ENCODE results near the gene RNASE2. TPM values are rescaled to one million over a fixed set of nuclear protein-coding genes. Genes with fewer than 3 reads are reported as not detected.

RNASE2 gene
- total RNA-seq, 6 experiments from 2014 or later = 0.29 to 1.7 (median 0.81) TPM; not detected in 1

DNA sequence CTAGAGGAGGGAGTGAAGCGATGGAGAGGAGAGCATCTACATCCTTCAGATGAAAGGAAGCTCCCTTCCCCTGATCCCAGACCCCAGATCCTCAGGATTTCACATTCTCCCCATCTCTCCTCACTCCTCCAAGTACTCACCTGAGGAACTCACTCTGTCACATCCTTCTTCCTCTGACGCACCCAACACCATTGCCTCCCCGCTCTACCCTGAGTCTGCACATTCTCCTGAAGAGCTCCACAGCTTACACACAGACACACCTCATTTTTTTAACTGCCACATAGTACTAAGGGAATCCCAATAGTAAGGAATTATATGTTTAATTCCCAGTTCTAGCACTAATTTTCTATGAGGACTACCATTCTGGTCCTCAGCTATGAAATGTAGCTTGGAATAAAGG is 18.2 kb downstream of the RNASE2 start:
- peaks cover 0 to 12% (median 2%) of the 10 kb centered on the region in 4 donors for H3K4me1 ChIP-seq
- intact Hi-C loops (cut with DNase I) = no loop called here
- no peaks in the 10 kb centered on the region for H3K36me3 ChIP-seq
- H3K27me3 ChIP-seq = no peaks in the 10 kb centered on the region
- WGBS (ENCODE audit: insufficient coverage, low coverage, low lambda C conversion rate, missing lambda C conversion rate) = 84% methylated on average over 3 of the region's 3 CpGs
- no peak for TF ChIP-seq POLR2A (IDR thresholded peaks at IDR 0.05)
- TF ChIP-seq, protein P1, sequence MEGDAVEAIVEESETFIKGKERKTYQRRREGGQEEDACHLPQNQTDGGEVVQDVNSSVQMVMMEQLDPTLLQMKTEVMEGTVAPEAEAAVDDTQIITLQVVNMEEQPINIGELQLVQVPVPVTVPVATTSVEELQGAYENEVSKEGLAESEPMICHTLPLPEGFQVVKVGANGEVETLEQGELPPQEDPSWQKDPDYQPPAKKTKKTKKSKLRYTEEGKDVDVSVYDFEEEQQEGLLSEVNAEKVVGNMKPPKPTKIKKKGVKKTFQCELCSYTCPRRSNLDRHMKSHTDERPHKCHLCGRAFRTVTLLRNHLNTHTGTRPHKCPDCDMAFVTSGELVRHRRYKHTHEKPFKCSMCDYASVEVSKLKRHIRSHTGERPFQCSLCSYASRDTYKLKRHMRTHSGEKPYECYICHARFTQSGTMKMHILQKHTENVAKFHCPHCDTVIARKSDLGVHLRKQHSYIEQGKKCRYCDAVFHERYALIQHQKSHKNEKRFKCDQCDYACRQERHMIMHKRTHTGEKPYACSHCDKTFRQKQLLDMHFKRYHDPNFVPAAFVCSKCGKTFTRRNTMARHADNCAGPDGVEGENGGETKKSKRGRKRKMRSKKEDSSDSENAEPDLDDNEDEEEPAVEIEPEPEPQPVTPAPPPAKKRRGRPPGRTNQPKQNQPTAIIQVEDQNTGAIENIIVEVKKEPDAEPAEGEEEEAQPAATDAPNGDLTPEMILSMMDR (IDR thresholded peaks at IDR 0.05) = no peak
- no peak overlapping the region for H3K4me3 ChIP-seq
- H3K27ac ChIP-seq = no peak overlapping the region
- no peaks in the 10 kb centered on the region for H3K9me3 ChIP-seq
- DNase-seq (no peak), ATAC-seq (no peak)

DNA sequence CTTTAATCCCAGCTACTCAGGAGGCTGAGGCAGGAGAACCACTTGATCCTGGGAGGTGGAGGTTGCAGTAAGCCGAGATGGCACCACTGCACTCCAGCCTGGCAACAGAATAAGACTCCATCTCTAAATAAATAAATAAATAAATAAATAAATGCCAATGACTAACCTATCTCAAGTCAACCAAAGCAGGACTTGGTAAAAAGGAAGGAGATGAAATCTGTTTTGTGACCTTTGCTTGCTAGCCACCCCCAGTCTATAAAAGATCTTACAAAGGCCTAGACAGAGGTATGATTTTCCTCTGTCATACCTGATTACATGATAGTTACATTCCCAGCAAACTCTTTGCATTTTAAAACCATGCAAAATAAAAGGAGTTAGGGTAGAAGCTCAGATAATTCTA is 21.0 kb downstream of the RNASE2 start:
- WGBS (ENCODE audit: insufficient coverage, low coverage, low lambda C conversion rate, missing lambda C conversion rate) = 100% methylated on average over 1 of the region's 1 CpG

DNA sequence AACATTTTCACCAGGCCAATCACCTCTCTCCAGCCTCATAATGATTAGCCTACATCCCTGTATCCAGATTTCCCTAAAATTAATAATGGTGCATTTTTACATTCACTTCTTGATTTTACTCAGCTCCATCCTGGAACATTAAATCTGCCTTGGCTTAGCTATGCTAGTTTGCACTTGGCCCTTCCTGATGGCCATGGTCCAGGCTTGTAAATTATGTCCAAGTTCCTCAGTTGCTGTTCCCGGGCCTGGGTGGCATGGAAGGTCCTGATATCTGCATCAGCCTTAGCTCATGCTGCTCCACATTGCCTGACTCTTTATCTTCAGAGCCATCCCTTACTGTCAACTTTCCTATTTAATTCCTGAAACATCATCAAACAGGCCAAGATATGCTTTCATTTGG is 23.4 kb downstream of the RNASE2 start:
- no peaks in the 10 kb centered on the region for H3K36me3 ChIP-seq
- no peak overlapping the region for H3K27ac ChIP-seq
- intact Hi-C loops (cut with DNase I) = no loop called here
- no peak for ATAC-seq
- H3K27me3 ChIP-seq = no peaks in the 10 kb centered on the region
- TF ChIP-seq, protein P1 (IDR thresholded peaks at IDR 0.05) = no peak
- TF ChIP-seq POLR2A (IDR thresholded peaks at IDR 0.05) = no peak
- no peaks in the 10 kb centered on the region for H3K9me3 ChIP-seq
- no peak overlapping the region for H3K4me3 ChIP-seq
- no peaks in the 10 kb centered on the region for H3K4me1 ChIP-seq
- 56% methylated on average over 1 of the region's 1 CpG for WGBS (ENCODE audit: insufficient coverage, low coverage, low lambda C conversion rate, missing lambda C conversion rate)
- DNase-seq = no peak

More for the DNA sequence above, 21.0 kb downstream of the RNASE2 start:
- Histone ChIP-seq H3K4me1 (peaks cover 0 to 4% (median 0%) of the 10 kb centered on the region in 4 donors), H3K9me3 (no peaks in the 10 kb centered on the region), H3K27ac (no peak overlapping the region), H3K4me3 (no peak overlapping the region), H3K27me3 (no peaks in the 10 kb centered on the region), H3K36me3 (no peaks in the 10 kb centered on the region)
- ATAC-seq (no peak), DNase-seq (no peak)
- TF ChIP-seq, protein P1 (IDR thresholded peaks at IDR 0.05) = no peak
- no peak for TF ChIP-seq POLR2A (IDR thresholded peaks at IDR 0.05)
- intact Hi-C loops (cut with DNase I) = no loop called here

DNA sequence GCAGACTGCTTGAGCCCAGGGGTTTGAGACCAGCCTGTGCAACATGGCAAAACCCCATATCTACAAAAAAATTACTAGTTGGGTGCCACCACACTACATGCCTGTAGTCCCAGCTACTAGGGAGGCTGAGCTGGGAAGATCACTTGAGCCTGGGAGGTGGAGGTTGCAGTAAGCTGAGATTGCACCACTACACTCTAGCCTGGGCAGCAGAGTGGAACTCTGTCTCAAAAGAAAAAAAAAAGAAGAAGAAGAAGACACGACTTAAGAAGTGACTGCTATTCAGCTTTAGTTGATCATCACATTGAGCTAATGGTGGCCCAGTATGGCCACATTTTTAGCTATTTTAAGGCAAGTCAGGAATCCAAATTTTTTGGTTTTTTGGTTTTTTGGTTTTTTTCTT is 25.6 kb downstream of the RNASE2 start:
- 45% methylated on average over 1 of the region's 1 CpG for WGBS (ENCODE audit: insufficient coverage, low coverage, low lambda C conversion rate, missing lambda C conversion rate)
- no peak for ATAC-seq
- H3K27me3 ChIP-seq = no peaks in the 10 kb centered on the region
- no peaks in the 10 kb centered on the region for H3K36me3 ChIP-seq
- H3K4me1 ChIP-seq = no peaks in the 10 kb centered on the region
- no peak overlapping the region for H3K4me3 ChIP-seq
- no peak overlapping the region for H3K27ac ChIP-seq
- H3K9me3 ChIP-seq = no peaks in the 10 kb centered on the region
- DNase-seq = no peak
- intact Hi-C loops (cut with DNase I) = no loop called here
- TF ChIP-seq POLR2A (IDR thresholded peaks at IDR 0.05) = no peak
- TF ChIP-seq, protein P1 (IDR thresholded peaks at IDR 0.05) = no peak

All from right lobe of liver (tissue), 6 donors.